ENCODE results near the gene PHF5A. TPM values are rescaled to one million over a fixed set of nuclear protein-coding genes. Genes with fewer than 3 reads are reported as not detected.
"Not testable (repeated sequence)": the region's sequence is repeated elsewhere in the genome, so short reads cannot be mapped to it uniquely, and the experiment has no call there.

Gene PHF5A
- total RNA-seq, 1 donor, result 51.0 TPM

DNA sequence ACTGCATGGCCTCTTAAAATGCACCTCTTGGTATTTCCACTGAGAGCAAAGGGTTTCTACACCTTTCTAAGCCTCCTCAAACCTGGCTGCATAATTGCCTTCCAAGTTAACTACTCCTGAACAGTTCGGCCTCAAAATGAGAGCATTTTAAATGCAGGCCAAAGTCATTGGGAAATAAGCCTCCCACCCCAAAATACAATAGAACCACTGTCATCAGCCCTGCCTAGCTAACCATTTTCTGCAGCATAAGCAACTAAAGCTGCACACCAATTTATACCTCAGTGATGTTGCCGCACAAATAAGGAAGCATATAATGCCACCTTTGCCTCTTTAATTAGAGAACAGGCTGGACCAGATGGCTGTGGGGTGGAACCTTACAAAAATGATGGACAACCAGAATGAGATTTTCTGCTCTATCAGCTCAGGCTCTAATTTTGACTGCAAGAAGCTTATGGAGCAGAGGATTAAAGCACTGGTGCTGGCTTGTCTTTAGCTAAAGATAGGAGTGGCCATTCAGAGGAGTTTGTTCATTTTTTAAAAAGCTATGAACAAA lies 26.2 kb downstream of the PHF5A start:
- no peak overlapping the region for H3K4me3 ChIP-seq (ENCODE audit: low read depth, low read length)
- TF ChIP-seq, protein P1, sequence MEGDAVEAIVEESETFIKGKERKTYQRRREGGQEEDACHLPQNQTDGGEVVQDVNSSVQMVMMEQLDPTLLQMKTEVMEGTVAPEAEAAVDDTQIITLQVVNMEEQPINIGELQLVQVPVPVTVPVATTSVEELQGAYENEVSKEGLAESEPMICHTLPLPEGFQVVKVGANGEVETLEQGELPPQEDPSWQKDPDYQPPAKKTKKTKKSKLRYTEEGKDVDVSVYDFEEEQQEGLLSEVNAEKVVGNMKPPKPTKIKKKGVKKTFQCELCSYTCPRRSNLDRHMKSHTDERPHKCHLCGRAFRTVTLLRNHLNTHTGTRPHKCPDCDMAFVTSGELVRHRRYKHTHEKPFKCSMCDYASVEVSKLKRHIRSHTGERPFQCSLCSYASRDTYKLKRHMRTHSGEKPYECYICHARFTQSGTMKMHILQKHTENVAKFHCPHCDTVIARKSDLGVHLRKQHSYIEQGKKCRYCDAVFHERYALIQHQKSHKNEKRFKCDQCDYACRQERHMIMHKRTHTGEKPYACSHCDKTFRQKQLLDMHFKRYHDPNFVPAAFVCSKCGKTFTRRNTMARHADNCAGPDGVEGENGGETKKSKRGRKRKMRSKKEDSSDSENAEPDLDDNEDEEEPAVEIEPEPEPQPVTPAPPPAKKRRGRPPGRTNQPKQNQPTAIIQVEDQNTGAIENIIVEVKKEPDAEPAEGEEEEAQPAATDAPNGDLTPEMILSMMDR (IDR thresholded peaks at IDR 0.05; ENCODE audit: insufficient read depth, low read depth, low read length), result no peak
- DNase-seq (ENCODE audit: low read depth), result no peak

GRCh38 chr22:41440511-41440910 lies 28.0 kb downstream of the PHF5A start:
- not testable (repeated sequence) for H3K4me3 ChIP-seq (ENCODE audit: low read depth, low read length); DNase-seq (ENCODE audit: low read depth)

DNA sequence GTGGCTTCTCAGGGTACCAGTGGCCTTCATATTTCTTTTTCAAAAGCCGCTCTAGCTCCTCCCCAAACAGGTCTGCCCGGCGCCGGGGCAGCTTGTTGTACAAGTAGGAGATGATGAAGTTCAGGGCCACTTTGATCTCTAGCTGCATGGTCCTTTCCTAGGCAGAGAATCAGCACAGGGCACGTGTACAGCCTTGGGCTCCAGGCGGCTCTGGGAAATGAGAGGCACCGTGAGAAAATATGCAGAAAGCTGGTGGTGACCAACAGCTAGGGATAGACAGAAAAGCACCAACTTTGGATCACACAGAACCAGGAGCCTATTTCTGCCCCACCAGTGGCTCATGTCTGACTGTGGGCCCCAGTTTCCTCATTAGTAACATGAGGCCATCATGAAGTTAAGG lies 31.3 kb downstream of the PHF5A start:
- no peak overlapping the region for H3K4me3 ChIP-seq (ENCODE audit: low read depth, low read length)
- DNase-seq (ENCODE audit: low read depth), result no peak
- TF ChIP-seq, protein P1 (IDR thresholded peaks at IDR 0.05; ENCODE audit: insufficient read depth, low read depth, low read length), result no peak

GRCh38 chr22:41436322-41437113 lies 32.0 kb downstream of the PHF5A start:
- TF ChIP-seq, protein P1 (IDR thresholded peaks at IDR 0.05; ENCODE audit: insufficient read depth, low read depth, low read length), result no peak
- DNase-seq (ENCODE audit: low read depth), result no peak
- H3K4me3 ChIP-seq (ENCODE audit: low read depth, low read length), result no peak overlapping the region

DNA sequence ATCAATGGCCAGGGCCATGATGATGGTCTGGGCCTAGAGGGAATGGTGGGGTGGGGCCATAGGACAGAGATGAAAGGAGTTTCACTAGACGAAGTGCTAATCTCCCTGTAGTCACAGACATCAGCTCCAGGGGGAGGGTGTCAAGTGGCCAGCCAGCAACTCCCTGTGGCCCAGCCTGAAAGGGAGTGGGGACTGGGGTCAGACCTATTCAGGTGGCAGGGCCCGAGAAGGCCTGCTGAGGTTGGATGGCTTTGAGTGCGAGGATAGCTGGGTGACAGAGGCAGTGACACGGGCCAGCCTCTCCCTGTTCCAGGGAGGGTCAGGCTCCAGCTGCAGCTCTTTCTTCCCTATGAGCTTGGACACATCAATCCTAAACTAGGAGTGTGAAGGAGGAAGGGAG lies 32.9 kb downstream of the PHF5A start:
- no peak overlapping the region for H3K4me3 ChIP-seq (ENCODE audit: low read depth, low read length)
- no peak for DNase-seq (ENCODE audit: low read depth)
- TF ChIP-seq, protein P1 (IDR thresholded peaks at IDR 0.05; ENCODE audit: insufficient read depth, low read depth, low read length), result no peak

DNA sequence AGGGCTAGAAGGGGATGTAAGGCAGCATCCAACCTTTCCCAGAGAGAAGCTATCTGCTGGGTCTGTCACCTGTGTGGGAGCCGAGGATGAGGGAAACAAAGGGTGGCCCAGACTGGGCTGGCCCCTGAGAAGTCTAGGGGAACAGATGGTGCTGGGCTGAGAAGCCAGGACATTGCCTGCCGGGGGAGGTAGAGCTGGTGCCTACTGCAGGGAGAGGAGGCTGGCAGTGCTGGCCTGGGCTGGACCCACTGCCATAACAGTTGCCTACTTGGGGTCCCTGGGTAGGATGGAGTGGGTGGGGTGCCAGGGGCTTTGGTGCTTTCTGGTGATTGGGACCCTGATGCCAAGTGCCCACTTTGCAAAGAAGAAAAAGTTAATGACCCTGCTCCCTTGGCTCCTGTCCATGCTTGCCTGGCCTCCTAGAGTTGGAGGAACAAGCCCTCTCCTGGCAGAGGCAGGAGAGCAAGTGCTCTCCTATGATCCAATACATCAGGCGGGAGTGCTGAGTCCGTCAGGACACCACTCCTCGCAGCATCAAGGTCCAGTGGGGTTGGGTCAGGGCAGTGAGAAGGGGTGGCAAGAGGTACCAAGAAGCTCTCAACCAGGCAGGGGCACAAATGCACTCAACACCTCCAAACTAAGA lies 34.0 kb downstream of the PHF5A start:
- H3K4me3 ChIP-seq (ENCODE audit: low read depth, low read length), result not testable (repeated sequence)

DNA sequence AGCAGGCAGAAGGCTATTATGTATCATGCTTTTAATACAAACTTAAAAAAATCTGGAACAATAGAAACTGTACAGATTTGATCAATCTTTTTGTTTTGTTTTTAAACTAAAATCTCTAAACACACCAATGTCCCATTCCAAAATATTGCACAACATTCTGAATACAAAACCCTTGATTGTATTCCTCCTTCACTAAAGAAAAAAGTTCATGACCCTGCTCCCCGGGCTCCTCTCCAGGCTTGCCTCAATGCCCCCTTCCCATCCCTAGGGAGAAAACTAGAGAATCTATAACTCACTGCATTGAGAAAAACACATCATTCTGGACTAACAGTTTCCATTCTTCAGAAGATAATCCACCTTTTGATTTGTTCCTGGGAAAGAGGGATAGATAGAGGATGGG lies 35.0 kb downstream of the PHF5A start:
- DNase-seq (ENCODE audit: low read depth); H3K4me3 ChIP-seq (ENCODE audit: low read depth, low read length): not testable (repeated sequence)

More for the DNA sequence above, 34.0 kb downstream of the PHF5A start:
- DNase-seq (ENCODE audit: low read depth), result not testable (repeated sequence)

GRCh38 chr22:41431656-41432055 lies 36.8 kb downstream of the PHF5A start:
- TF ChIP-seq, protein P1 (IDR thresholded peaks at IDR 0.05; ENCODE audit: insufficient read depth, low read depth, low read length), result no peak
- no peak overlapping the region for H3K4me3 ChIP-seq (ENCODE audit: low read depth, low read length)

More at GRCh38 chr22:41431656-41432055, 36.8 kb downstream of the PHF5A start:
- DNase-seq (ENCODE audit: low read depth), result no peak

Data from fibroblast of villous mesenchyme (primary cell).